Nephron progenitor cell (in vitro differentiated cells): Measurements from ENCODE around the gene RASGEF1C.
"Not testable (repeated sequence)": the region's sequence is repeated elsewhere in the genome, so short reads cannot be mapped to it uniquely, and the experiment has no call there.

Experiments
- DNase-seq: peaks from one replicate; pipeline ENCODE4 v3.0.0; 2021
- H3K27ac Mint-ChIP-seq: 2 replicates; pipeline ENCODE4 v1.8.0; 2021; ENCODE audit warnings: mild to moderate bottlenecking, moderate library complexity, mixed read lengths
- H3K27me3 Mint-ChIP-seq: 2 replicates; pipeline ENCODE4 v1.8.0; 2021; ENCODE audit warnings: mild to moderate bottlenecking, low read depth, mixed read lengths; ENCODE audit not compliant: poor library complexity
- H3K36me3 Mint-ChIP-seq: 2 replicates; pipeline ENCODE4 v1.8.0; 2021; ENCODE audit warnings: low read depth, mixed read lengths
- H3K4me1 Mint-ChIP-seq: 2 replicates; pipeline ENCODE4 v1.8.0; 2021; ENCODE audit warnings: mixed read lengths
- H3K4me3 Mint-ChIP-seq: 2 replicates; pipeline ENCODE4 v1.8.0; 2021; ENCODE audit warnings: mild to moderate bottlenecking, moderate library complexity, mixed read lengths
- H3K9me3 Mint-ChIP-seq: 2 replicates; pipeline ENCODE4 v1.8.0; 2021; ENCODE audit warnings: mild to moderate bottlenecking, moderate library complexity, mixed read lengths
- TF ChIP-seq, protein P1 (sequence below): fragments of 200-600 bp; sonication (generic); IDR thresholded peaks from 2 replicates; pipeline ENCODE4 v1.5.0; 2021; ENCODE audit warnings: antibody characterized with exemption

The RASGEF1C gene

GRCh38 chr5:180127682-180128670 is 81.0 kb downstream of the RASGEF1C start:
- no peaks in the 10 kb centered on the region for H3K9me3 Mint-ChIP-seq
- TF ChIP-seq, protein P1, sequence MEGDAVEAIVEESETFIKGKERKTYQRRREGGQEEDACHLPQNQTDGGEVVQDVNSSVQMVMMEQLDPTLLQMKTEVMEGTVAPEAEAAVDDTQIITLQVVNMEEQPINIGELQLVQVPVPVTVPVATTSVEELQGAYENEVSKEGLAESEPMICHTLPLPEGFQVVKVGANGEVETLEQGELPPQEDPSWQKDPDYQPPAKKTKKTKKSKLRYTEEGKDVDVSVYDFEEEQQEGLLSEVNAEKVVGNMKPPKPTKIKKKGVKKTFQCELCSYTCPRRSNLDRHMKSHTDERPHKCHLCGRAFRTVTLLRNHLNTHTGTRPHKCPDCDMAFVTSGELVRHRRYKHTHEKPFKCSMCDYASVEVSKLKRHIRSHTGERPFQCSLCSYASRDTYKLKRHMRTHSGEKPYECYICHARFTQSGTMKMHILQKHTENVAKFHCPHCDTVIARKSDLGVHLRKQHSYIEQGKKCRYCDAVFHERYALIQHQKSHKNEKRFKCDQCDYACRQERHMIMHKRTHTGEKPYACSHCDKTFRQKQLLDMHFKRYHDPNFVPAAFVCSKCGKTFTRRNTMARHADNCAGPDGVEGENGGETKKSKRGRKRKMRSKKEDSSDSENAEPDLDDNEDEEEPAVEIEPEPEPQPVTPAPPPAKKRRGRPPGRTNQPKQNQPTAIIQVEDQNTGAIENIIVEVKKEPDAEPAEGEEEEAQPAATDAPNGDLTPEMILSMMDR: no peak
- H3K4me3 Mint-ChIP-seq: no peak overlapping the region
- no peak overlapping the region for H3K27ac Mint-ChIP-seq
- peaks cover 39% of the 10 kb centered on the region for H3K4me1 Mint-ChIP-seq
- no peaks in the 10 kb centered on the region for H3K36me3 Mint-ChIP-seq
- DNase-seq: peak; percentile 30
- peaks cover 13% of the 10 kb centered on the region for H3K27me3 Mint-ChIP-seq

DNA sequence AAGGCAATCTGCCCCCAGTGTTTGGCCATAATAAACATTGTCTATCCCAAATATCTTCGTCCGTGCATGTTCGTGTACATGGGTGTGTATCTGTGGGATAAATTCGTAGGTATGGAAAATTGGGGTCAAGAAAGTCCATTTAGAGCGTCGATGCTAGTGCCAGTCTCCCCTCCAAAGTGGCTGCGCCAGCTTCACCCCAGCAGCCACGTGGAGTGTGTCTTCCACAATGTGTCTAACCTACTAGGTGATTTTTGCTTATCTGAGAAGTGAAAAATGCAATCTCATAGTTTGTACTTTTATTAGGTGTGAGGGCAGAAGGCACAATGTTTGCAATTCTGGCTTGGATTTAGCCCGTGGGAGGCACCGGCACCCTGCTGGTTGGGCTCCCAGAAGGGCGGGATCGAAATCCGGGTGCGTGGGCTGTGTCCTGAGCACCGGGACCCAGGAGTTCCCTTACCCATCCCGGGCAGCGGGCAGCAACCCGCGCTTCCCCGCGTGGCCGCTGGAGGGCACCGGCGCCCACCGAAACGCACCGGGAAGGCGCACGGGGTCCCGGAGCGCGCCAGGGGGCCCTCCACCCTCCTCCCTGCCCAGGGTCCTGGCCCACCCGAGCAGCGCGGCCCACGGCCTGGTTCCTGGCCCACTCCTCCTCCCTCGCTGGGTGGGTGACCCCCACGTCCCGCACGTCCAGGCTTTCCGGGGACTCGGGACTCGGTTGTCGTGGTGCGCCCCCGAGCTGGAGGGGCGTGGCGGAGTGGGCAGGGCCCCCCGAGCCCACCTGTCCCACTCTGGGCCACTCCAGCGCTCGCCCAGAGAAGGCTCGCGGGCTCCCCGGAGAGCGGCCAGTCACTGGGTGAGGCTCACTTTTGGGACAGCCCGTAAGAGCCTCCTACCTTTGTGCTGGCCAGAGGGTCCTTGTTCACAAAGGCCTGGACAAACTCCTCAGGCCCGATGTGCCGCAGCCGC is 82.0 kb downstream of the RASGEF1C start:
- Mint-ChIP-seq H3K27me3 (peaks cover 13% of the 10 kb centered on the region), H3K4me1 (peaks cover 38% of the 10 kb centered on the region), H3K4me3 (no peak overlapping the region), H3K36me3 (no peaks in the 10 kb centered on the region), H3K27ac (no peak overlapping the region), H3K9me3 (no peaks in the 10 kb centered on the region)
- peak; percentile 69 for DNase-seq
- TF ChIP-seq, protein P1: peak; percentile 71

- not testable (repeated sequence) for DNase-seq, H3K36me3 Mint-ChIP-seq, H3K4me3 Mint-ChIP-seq, H3K9me3 Mint-ChIP-seq, H3K27ac Mint-ChIP-seq
- Mint-ChIP-seq H3K27me3 (peaks cover 13% of the 10 kb centered on the region), H3K4me1 (peaks cover 33% of the 10 kb centered on the region)
Measured at GRCh38 chr5:180126156-180126555, 82.9 kb downstream of the RASGEF1C start.

- H3K27ac Mint-ChIP-seq, H3K36me3 Mint-ChIP-seq, H3K9me3 Mint-ChIP-seq, DNase-seq, H3K4me3 Mint-ChIP-seq, H3K27me3 Mint-ChIP-seq: not testable (repeated sequence)
- peaks cover 25% of the 10 kb centered on the region for H3K4me1 Mint-ChIP-seq
Measured at GRCh38 chr5:180124662-180125061, 84.3 kb downstream of the RASGEF1C start.

DNA sequence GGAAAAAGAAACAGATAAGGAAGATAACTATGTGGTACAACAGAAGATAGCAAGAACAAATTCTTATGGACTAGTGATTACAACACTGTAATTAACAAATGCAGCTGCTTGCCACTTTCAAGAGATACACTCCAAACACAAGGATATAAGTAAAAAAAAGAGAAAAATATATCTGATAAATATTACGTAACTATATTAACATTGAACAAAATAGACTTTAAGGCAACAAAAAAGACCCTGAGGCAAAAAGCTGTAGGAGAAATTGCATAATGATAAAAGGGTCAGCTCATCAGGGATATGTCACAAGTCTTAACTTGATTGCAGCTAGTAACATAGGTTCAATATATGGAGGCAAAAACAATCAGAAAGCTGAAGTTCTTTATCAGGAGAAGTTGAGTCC is 86.1 kb downstream of the RASGEF1C start:
- Mint-ChIP-seq H3K4me3 (no peak overlapping the region), H3K27ac (no peak overlapping the region), H3K9me3 (no peaks in the 10 kb centered on the region), H3K4me1 (peaks cover 29% of the 10 kb centered on the region), H3K36me3 (no peaks in the 10 kb centered on the region), H3K27me3 (peaks cover 10% of the 10 kb centered on the region)
- DNase-seq: no peak
- TF ChIP-seq, protein P1: no peak

GRCh38 chr5:180121826-180122413 is 87.1 kb downstream of the RASGEF1C start:
- Mint-ChIP-seq H3K4me1 (peaks cover 36% of the 10 kb centered on the region), H3K4me3 (no peak overlapping the region), H3K27ac (no peak overlapping the region), H3K36me3 (no peaks in the 10 kb centered on the region), H3K9me3 (no peaks in the 10 kb centered on the region), H3K27me3 (peaks cover 10% of the 10 kb centered on the region)
- TF ChIP-seq, protein P1: no peak
- no peak for DNase-seq
